Kidney glomerular epithelial cell (primary cell): Measurements from ENCODE around the gene TRIM44.
"Not testable (repeated sequence)": the region's sequence is repeated elsewhere in the genome, so short reads cannot be mapped to it uniquely, and the experiment has no call there.

Source experiments
- DNase-seq: peaks from one replicate; lab custom pipeline; 2025; lab: John Stamatoyannopoulos, UW

Gene TRIM44

DNA sequence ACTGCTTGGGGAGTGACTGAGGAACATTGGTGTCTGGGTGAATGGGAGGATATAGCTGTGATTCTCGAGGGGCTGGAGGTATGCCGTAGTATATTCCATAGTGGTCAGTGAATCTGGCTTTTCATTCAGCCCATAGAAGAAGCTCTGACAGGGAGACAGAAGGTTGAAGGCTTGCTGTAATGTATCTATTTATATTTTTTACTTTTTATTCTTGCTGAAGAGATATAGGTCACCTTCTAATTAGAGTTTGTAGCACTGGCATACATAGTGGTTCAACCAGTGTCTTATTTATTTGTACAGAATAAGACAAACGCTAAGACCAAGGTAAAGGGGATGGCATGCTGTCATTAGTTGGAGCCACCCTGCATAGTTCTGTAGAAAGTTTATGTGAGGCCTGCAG, 10.0 kb downstream of the TRIM44 start:
- DNase-seq = no peak

DNA sequence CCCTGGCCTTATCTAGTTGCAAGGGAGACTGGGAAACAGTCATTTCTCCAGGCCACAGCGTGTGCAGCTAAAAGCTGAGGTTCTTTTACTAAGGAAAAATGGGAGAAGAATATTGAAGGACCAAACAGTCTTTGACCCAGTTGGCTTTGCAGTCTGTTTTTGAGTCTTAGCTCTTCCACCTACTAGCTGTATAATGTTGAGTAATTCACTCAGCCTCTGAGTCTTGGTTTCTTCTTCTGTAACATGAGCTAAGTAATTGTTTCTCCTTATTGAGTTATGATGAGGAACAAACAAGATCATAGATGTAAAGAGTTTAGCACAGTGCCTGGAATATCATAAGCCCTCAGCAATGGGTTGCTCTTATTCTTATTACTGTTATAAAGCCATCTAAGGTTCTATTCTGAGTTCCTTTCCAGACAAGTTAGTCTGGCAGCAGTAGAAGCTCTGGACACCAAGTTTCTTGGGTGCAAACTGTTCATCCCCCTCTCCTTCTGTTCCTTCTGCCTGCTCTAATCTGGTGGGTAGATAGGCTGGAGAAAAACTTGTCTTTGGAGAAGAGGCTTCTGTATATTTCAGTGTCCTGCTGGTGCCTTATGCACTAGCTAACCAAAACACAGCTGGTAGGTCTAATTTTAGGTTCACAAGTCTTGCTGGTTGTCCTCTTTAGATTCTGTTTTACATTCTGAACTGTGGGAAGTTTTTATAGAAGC, 13.5 kb downstream of the TRIM44 start:
- DNase-seq = no peak

DNA sequence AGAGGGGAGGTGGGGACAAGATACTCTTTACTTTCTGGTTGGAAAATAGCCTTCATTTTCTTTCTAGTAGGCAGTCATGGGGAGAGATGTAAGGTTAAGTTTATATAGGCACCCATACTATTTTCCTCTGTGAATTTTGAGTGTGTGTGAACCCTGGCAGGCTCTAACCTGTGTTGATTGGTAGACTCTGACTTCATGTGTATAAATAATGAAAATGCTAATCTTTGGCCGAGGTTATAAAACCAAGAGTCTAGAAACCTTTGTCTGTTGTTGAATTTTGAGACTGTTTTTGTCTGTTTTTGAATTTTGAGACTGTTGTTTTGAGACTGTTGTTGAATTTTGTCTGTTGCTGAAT, 14.0 kb downstream of the TRIM44 start:
- no peak for DNase-seq

DNA sequence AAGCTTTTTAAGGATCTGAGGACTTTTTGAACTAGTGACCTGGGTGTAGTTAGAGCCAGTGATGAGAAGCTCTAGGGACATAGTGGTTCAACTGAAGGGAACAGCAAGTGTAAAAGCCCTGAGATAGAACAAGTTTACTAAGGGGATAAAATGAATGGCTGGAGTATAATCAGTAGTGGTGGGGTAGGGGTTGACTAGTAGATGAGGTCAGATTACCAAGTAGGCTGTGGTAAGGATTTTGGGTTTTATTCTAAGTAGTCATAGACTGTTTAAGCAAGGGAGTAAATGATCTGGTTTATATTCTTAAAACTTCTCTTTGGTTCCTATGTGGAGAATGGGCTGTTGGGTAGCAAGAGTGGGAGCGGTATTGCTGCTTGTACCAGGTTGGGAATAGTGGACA, 15.3 kb downstream of the TRIM44 start:
- DNase-seq = no peak

DNA sequence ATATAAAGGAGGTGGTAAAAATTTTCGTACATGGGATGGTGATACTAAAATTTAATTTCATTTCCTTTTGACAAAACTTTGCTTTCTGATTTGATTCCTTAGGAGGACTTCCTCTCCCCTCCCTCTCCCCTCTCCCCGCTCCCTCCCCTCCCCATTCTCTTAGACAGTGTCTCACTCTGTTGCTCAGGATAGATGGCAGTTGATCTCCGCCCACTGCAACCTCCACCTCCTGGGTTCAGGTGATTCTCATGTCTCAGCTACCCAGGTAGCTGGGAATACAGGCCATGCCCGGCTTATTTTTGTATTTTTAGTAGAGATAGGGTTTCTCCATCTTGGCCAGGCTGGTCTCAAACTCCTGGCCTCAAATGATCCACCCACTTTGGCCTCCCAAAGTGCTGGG, 15.9 kb downstream of the TRIM44 start:
- DNase-seq = no peak

DNA sequence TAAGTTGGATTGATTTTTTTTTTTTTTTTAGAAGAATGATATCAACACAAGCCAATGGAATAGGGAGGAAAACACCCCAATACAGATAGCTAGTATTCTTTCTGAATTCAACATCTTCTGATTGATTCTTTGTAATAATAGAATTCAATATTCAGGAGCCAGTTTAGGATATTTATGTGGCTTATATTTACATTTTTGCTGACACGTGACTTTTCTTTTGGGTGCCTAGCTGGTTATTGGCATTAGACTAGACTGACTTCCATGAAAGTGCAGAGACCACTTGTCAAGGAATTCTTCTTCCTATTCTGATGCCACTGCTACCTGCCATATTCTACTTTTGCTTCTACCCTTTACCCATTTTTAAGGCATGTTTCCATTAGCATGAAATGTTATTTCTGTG, 16.4 kb downstream of the TRIM44 start:
- no peak for DNase-seq

GRCh38 chr11:35680506-35680905, 17.9 kb downstream of the TRIM44 start:
- DNase-seq = no peak

DNA sequence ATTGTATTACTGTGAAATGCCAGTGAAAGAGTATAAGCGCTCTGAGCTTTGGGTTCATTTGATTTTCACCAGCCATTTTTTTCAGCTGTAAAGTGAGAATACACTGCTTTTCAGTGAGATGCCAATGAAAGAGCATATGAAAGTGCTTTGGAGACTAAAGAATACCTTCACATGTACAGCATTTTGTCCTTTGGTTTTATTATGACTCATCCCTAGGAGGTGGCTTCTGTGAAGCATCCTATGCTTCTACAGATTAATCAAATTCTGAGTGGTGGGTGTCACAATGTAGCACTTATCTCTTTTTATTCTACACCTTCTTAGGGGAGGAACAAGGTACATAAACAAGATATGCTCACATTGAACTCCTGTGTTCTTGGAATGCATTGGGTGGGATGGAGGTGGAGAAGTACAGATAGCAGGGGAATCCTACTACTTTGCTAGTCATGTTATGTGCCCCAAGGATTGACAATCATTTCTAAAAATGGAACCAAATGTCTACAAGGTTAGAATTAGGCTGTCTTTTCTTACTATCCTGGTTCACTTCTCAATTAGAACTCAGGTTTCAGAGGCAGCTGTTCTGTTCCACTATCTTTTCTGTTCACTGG, 18.7 kb downstream of the TRIM44 start:
- no peak for DNase-seq

GRCh38 chr11:35682230-35683173, 19.9 kb downstream of the TRIM44 start:
- peak; percentile 35 for DNase-seq

GRCh38 chr11:35683728-35684339, 21.3 kb downstream of the TRIM44 start:
- DNase-seq = no peak

GRCh38 chr11:35688023-35688422, 25.4 kb downstream of the TRIM44 start:
- no peak for DNase-seq

DNA sequence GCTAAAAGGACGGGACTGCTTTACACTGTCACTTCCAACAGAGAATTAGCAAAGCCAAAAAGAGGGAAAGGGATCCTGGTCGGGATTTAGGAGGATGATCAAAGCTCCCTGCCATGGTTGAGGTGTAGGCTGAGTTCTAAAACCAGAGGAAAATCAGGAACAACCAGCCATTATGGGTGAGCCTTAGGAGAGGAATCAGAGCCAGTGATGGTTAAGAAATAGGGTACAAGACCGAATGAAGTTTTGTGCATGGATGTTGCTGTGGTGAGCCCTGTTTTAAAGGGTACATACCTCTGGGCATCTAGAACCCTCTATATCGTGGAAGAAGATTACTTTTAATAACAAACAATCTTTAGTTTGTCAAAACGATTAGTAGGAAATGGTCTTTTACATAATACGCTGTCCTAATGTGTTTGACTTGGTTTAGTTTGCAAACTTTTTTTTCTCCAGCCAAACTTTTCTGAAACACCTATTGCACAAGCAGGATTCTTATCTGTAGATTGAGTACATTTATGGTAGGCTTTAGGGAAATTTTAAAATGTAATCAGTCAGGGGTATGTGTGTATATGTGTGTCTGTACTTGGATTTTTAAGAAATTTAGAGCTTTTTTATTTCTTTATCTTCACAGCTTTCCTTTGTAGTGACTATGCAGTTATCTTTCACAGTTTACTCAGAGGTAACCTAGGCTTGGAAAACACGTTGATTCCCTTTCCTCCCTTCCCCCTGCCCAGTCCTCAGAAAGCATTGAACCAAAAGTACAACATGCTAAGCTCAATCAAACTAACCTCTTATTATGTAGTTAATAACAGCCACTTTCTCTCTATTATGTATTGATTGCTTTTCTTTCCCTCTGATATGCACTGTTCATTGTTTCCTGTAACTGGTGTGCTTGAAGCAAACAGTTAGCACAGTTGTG, 26.8 kb downstream of the TRIM44 start:
- DNase-seq = no peak

GRCh38 chr11:35702126-35702525, 39.6 kb downstream of the TRIM44 start:
- DNase-seq = no peak

DNA sequence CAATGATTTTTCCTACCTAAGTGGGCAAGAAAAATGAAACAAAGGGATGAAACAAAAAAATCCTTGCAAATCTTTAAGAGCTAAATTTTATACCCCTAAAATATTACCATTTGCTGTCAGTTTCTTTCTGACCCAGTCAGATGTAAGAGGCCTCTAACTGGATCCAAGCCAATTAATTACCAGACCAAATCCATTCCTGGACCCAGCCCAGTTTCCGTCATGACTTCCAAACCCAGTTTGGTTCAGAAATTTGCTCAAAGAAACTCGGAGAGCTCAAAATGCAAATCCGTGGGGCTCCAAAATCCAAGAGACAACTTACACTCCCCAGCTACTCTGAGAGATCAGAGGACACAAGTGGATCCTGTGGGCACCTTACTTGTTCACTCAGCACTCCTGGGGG, 46.8 kb downstream of the TRIM44 start:
- no peak for DNase-seq

DNA sequence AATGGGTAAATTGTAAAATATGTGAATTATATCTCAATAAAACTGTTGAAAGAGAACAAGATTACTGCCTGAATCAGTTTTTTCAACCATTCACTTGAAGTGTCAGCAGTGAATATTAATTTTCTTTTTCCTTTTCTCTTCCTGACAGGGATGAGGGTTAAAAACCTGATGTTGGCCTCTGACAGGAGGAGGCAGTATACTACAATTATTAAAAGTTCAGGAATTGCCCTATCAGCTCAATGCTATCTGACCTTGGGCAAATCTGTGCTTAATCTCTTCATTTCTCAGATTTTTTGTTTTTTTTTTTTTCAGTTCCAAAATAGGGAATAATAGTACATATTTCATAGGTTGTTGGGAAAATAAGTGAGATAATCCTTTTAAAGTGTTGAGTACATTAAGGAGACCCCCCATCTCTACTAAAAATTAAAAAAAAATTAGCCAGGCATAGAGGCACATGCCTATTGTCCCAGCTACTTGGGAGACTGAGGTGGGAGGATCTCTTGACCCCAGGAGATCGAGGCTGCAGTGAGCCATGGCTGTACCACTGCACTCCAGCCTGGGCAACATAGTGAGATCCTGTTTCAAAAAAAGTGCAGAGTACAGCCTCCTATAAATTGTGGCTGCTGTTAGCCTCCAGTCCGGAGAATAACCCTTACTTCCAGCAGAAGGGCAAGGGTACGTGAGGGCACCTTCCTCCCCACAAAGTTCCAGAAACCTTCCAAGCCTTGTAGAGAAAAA, 48.8 kb downstream of the TRIM44 start:
- no peak for DNase-seq

GRCh38 chr11:35711924-35712323, 49.3 kb downstream of the TRIM44 start:
- DNase-seq = no peak

DNA sequence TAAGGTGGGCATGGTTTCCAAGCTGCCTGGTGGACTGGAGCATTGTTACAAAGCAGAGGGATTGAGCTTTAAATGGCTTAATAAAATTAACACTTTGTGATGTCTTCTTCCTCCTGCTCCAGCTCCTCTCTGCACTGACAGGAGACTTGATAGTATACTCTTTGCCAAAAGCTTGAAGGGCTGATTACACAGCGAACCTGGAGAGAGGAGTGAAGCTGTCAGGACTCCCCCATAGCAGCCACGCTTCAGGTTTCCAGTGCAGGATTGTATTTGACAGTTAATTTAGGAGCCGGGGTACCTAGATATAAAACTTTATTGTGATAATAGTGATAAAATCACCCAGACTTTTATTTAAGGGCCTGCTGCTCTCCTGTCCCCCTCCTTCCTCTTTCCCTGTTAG, 50.0 kb downstream of the TRIM44 start:
- no peak for DNase-seq

DNA sequence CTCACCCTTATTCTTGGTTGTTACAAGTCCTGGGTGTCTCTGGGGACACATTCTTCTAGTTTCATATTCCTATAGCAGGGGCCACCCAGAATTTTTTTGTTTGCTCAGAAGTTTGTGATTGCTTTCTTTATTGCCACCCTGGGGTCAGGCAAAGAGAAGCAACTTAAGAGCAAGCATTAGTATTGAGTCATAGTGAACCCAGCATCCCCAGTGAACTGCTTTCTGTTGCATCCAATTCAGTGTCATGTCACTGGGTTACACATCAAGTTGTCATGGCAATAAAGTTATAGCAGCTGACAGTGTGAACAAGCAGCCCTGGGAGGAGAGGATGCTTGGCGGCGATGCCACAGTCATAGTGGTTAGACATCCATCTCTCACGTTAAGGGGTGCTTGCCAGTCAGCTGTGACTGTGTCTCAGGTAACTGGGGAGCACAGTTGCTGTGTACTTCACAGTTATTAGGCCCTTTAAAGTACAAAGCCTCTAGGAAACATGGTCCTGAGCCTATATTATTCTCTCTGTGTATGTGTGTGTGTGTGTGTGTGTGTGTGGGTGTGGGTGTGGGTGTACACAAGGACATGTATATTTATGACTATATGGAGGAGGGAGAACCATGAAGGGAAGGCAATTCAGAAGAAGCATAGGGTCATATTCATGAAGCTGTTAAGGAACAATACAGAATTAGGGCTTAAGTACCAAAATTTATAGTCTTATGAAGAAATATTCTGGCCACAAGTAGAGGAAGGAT, 52.5 kb downstream of the TRIM44 start:
- no peak for DNase-seq

GRCh38 chr11:35715677-35716076, 53.1 kb downstream of the TRIM44 start:
- DNase-seq = not testable (repeated sequence)

DNA sequence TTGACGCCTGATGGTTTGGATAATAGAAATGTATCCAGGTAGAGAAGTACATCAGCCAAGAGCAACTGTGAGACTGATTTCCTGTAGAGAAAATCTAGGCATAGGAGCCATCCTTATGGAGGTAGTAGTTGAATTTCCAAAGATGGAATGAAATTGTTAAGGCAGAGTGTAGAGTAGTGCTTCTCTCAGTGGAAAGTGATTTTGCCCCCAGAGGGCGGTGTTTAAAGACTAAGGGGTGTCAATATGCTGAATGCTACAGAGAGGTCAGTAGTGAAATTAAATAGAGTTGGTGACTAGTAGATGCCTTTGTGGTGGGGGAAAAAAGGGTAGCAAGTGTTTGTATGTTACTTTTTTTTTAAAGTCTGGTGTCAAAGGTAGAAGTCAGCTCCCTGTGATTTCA, 54.5 kb downstream of the TRIM44 start:
- DNase-seq = no peak
